Adrenal gland (tissue), 12 donors: ENCODE measurements around the gene DNAJC5. TPM values are rescaled to one million over a fixed set of nuclear protein-coding genes. Genes with fewer than 3 reads are reported as not detected.

Source experiments
- DNase-seq, 7 donors: peaks; one replicate each; pipeline ENCODE4 v3.0.0-alpha.2; 2019 to 2020
- H3K27ac ChIP-seq, 5 donors: fragments of 200-600 bp; sonication (generic) in 4 of 5; 1 replicate in 3 of 5; 2 replicates in 2 of 5; pipeline versions ENCODE4 v1.5.1 to v1.8.0; 2016 to 2020; ENCODE audit warnings: mild to moderate bottlenecking in 1 of 5
- H3K27me3 ChIP-seq: fragments of 200-600 bp; 2 replicates; pipeline ENCODE4 v1.8.0; 2021
- H3K36me3 ChIP-seq, 2 donors: fragments of 200-600 bp; replicated peaks in 1 of 2; 1 replicate in 1 of 2; 2 replicates in 1 of 2; pipeline versions ENCODE4 v1.5.1 to v1.8.0; 2018 to 2022
- H3K4me1 ChIP-seq, 2 donors: fragments of 200-600 bp; replicated peaks in 1 of 2; 1 replicate in 1 of 2; 2 replicates in 1 of 2; pipeline versions ENCODE4 v1.5.1 to v1.8.0; 2018 to 2021
- H3K4me3 ChIP-seq, 4 donors: fragments of 200-600 bp; sonication (generic) in 3 of 4; one replicate each; pipeline ENCODE4 v1.5.1; 2016 to 2018
- H3K9me3 ChIP-seq, 3 donors: fragments of 200-600 bp; sonication (generic) in 1 of 3; replicated peaks in 1 of 3; 1 replicate in 2 of 3; 2 replicates in 1 of 3; pipeline versions ENCODE4 v1.5.1 to v1.8.0; 2016 to 2021
- CTCF ChIP-seq, 6 experiments: fragments of 450-650 bp in 4 of 6; fragments of 200-600 bp in 2 of 6; sonication (generic) in 1 of 6; IDR thresholded peaks; 1 replicate in 5 of 6; 2 replicates in 1 of 6; pipeline versions ENCODE4 v1.5.1 to v1.8.0; 2016 to 2021; ENCODE audit warnings: antibody characterized with exemption in 6 of 6, mild to moderate bottlenecking in 2 of 6, moderate library complexity in 1 of 6
- POLR2A ChIP-seq, 2 donors: fragments of 450-650 bp; IDR thresholded peaks; one replicate each; pipeline ENCODE4 v1.6.1; 2017; ENCODE audit warnings: antibody characterized with exemption in 2 of 2, mild to moderate bottlenecking in 2 of 2, moderate library complexity in 1 of 2
- WGBS, 4 donors: extraction: QIAGEN DNeasy Blood & Tissue Kit in 2 of 4; methylation state at CpG; one replicate each; pipeline versions ENCODE4 v1.1.5 to v1.1.7; 2013 to 2017; 5-methylcytosine and 5-hydroxymethylcytosine counted together
- intact Hi-C, 2 donors: fragments of 100-400 bp; cut with DNase I; formaldehyde crosslinking; loops; one replicate each; pipeline versions ENCODE4 v1.14.1 to v1.15.0; 2022 to 2023
- polyA plus RNA-seq, 3 donors: library from polyadenylated mRNA; stranded (reverse); fragments of 200-250 nt in 2 of 3; fragments of 350-450 nt in 1 of 3; fragmentation: Illumina TruSeq in 1 of 3; extraction: RNeasy Lipid Tissue Mini Kit (QIAGEN cat#74804) in 1 of 3; gene quantifications; one replicate each; pipeline ENCODE4 v1.2.3, GENCODE V29; 2013 to 2014
- total RNA-seq, 9 donors: library from RNA; depleted of rRNA in 4 of 9; stranded (reverse); fragments of >200 nt in 4 of 9; fragments of 120-200 nt in 1 of 9; fragmentation: NEBNext Ultra II Directional in 1 of 9; extraction: Animal tissue kit (Norgen Biotek cat#: 25700) in 1 of 9; gene quantifications; one replicate each; pipeline versions ENCODE4 v1.1.0 to v1.2.4, GENCODE V29; 2013 to 2023
- donor health status: healthy with polysubstance abuse.
- donor health status: Bipolar disorder and iron deficiency.
- donor health status: DM: yes; HTN: yes; CAD: no.
- donor health status: DM: no; HTN: no; CAD: no.
- donor health status: DM: no; HTN: no; CAD: no.
- donor health status: DM: yes; HTN: yes; CAD: no.

The DNAJC5 gene
- total and polyA plus RNA-seq, 12 donors: 26.5 to 78.0 (median 61.4) TPM

GRCh38 chr20:63955281-63955826 lies 60.4 kb downstream of the DNAJC5 start:
- H3K27ac ChIP-seq: peak overlapping the region; percentile 46 to 94 (median 91)
- 1% methylated on average over 10 to 31 of the region's 31 CpGs; no CpG with 5 or more reads in 1 of the 4 donors for WGBS, 4 donors

GRCh38 chr20:63955827-63956663 lies 61.1 kb downstream of the DNAJC5 start, which contains the start of gene UCKL1:
Gene UCKL1 (minus strand): TSS chr20:63956416. CDS start chr20:63956372, 44 bp downstream.
- peaks cover 17 to 43% of the 10 kb centered on the region in 2 donors for H3K4me1 ChIP-seq
- peak within 1 kb of the TSS; percentile 46 to 94 (median 91) for H3K27ac ChIP-seq
- peak in 1 of 6 experiments; percentile 1 for TF ChIP-seq CTCF (IDR thresholded peaks at IDR 0.05)
- TF ChIP-seq POLR2A (IDR thresholded peaks at IDR 0.05): peak; percentile 63 to 75
- no peaks in the 10 kb centered on the region for H3K27me3 ChIP-seq
- H3K36me3 ChIP-seq: peaks cover 0 to 12% of the 10 kb centered on the region in 2 donors
- peak within 1 kb of the TSS; percentile 5 to 88 (median 72) for H3K4me3 ChIP-seq
- WGBS, 4 donors: 0 to 1% (median 0%) methylated on average over 2 to 105 of the region's 105 CpGs
- intact Hi-C loops: no loop called here
- H3K9me3 ChIP-seq: no peaks in the 10 kb centered on the region
- DNase-seq: peak; percentile 92 to 96 (median 94)

More at GRCh38 chr20:63955281-63955826, 60.4 kb downstream of the DNAJC5 start:
- H3K4me3 ChIP-seq: peak overlapping the region; percentile 5 to 88 (median 72)
- no peaks in the 10 kb centered on the region for H3K27me3 ChIP-seq
- H3K9me3 ChIP-seq: no peaks in the 10 kb centered on the region
- intact Hi-C loops: no loop called here
- peak in 3 of 6 experiments; percentile 19 to 38 (median 31) for TF ChIP-seq CTCF (IDR thresholded peaks at IDR 0.05)
- no peak for TF ChIP-seq POLR2A (IDR thresholded peaks at IDR 0.05)
- H3K4me1 ChIP-seq: peaks cover 24 to 50% of the 10 kb centered on the region in 2 donors
- H3K36me3 ChIP-seq: peaks cover 0 to 9% of the 10 kb centered on the region in 2 donors
- peak in 1 of 7 donors; percentile 55 for DNase-seq

- Histone ChIP-seq H3K4me1 (peaks cover 11 to 37% of the 10 kb centered on the region in 2 donors), H3K27ac (peak overlapping the region in 4 of 5 donors; percentile 18 to 75 (median 56)), H3K27me3 (no peaks in the 10 kb centered on the region), H3K36me3 (peaks cover 0 to 17% of the 10 kb centered on the region in 2 donors), H3K9me3 (no peaks in the 10 kb centered on the region), H3K4me3 (peak overlapping the region in 2 of 4 donors; percentile 64 to 88)
- TF ChIP-seq POLR2A (IDR thresholded peaks at IDR 0.05): no peak
- TF ChIP-seq CTCF (IDR thresholded peaks at IDR 0.05): no peak
- DNase-seq: no peak
- intact Hi-C loops: no loop called here
- 1% methylated on average over 15 of the region's 15 CpGs for WGBS, 4 donors
Measured at GRCh38 chr20:63956664-63957003, 61.7 kb downstream of the DNAJC5 start.

- H3K27me3 ChIP-seq: no peaks in the 10 kb centered on the region
- peak; percentile 21 to 66 for TF ChIP-seq POLR2A (IDR thresholded peaks at IDR 0.05)
- TF ChIP-seq CTCF (IDR thresholded peaks at IDR 0.05): peak in 4 of 6 experiments; percentile 16 to 35 (median 26)
- H3K36me3 ChIP-seq: peaks cover 0 to 22% of the 10 kb centered on the region in 2 donors
- WGBS, 4 donors: 2 to 6% (median 4%) methylated on average over 11 to 28 of the region's 28 CpGs
- peak overlapping the region in 4 of 5 donors; percentile 18 to 75 (median 56) for H3K27ac ChIP-seq
- intact Hi-C loops: no loop called here
- H3K9me3 ChIP-seq: no peaks in the 10 kb centered on the region
- DNase-seq: peak; percentile 70 to 87 (median 73)
- H3K4me3 ChIP-seq: peak overlapping the region in 2 of 4 donors; percentile 64 to 88
- peaks cover 6 to 32% of the 10 kb centered on the region in 2 donors for H3K4me1 ChIP-seq
Measured at GRCh38 chr20:63957004-63957689, 62.2 kb downstream of the DNAJC5 start.
